Skin epidermis (tissue), 12 donors: ENCODE measurements around the gene EGFL7.
A peak's percentile ranks its signal among the peaks of the same experiment; 100 is the strongest.
"Not testable (repeated sequence)": the region's sequence is repeated elsewhere in the genome, so short reads cannot be mapped to it uniquely, and the experiment has no call there.

Experiments used
- H3K27ac ChIP-seq, 21 experiments: fragments of 200-600 bp; sonication (generic) in 11 of 21; one replicate each; pipeline ENCODE4 v1.5.0; 2020; ENCODE audit warnings: mild to moderate bottlenecking in 3 of 21, inconsistent platforms in 2 of 21, moderate library complexity in 2 of 21
- H3K4me3 ChIP-seq, 7 experiments: fragments of 200-600 bp; sonication (generic) in 2 of 7; one replicate each; pipeline ENCODE4 v1.5.0; 2020; ENCODE audit warnings: inconsistent platforms in 2 of 7, mild to moderate bottlenecking in 2 of 7, moderate library complexity in 1 of 7

EGFL7 gene

GRCh38 chr9:136691316-136692184, 28.8 kb downstream of the EGFL7 start:
- Histone ChIP-seq H3K27ac (no peak overlapping the region), H3K4me3 (no peak overlapping the region)

- Histone ChIP-seq H3K4me3 (no peak overlapping the region), H3K27ac (no peak overlapping the region)
These were observed 29.7 kb downstream of the EGFL7 start for GRCh38 chr9:136692185-136693134.

GRCh38 chr9:136693135-136693489, 30.4 kb downstream of the EGFL7 start:
- Histone ChIP-seq H3K27ac (peak overlapping the region in 4 of 21 experiments; percentile 6 to 44 (median 26)), H3K4me3 (no peak overlapping the region)

GRCh38 chr9:136693490-136694162, 30.9 kb downstream of the EGFL7 start:
- no peak overlapping the region for H3K4me3 ChIP-seq
- peak overlapping the region in 10 of 21 experiments; percentile 3 to 67 (median 17) for H3K27ac ChIP-seq

- H3K4me3 ChIP-seq = no peak overlapping the region
- peak overlapping the region in 8 of 21 experiments; percentile 3 to 67 (median 8) for H3K27ac ChIP-seq
These were observed 31.6 kb downstream of the EGFL7 start for GRCh38 chr9:136694163-136694871.

GRCh38 chr9:136694872-136695247, 32.1 kb downstream of the EGFL7 start:
- no peak overlapping the region for H3K4me3 ChIP-seq
- H3K27ac ChIP-seq = no peak overlapping the region

- Histone ChIP-seq H3K27ac (no peak overlapping the region), H3K4me3 (no peak overlapping the region)
These were observed 32.7 kb downstream of the EGFL7 start for GRCh38 chr9:136695435-136695895.

- H3K27ac ChIP-seq = no peak overlapping the region
These were observed 33.2 kb downstream of the EGFL7 start for GRCh38 chr9:136695955-136696354.

GRCh38 chr9:136696502-136696901, 33.8 kb downstream of the EGFL7 start:
- no peak overlapping the region for H3K4me3 ChIP-seq
- H3K27ac ChIP-seq = no peak overlapping the region

More at GRCh38 chr9:136695955-136696354, 33.2 kb downstream of the EGFL7 start:
- no peak overlapping the region for H3K4me3 ChIP-seq

- no peak overlapping the region for H3K4me3 ChIP-seq
- H3K27ac ChIP-seq = peak overlapping the region in 2 of 21 experiments; percentile 24 to 36
These were observed 34.6 kb downstream of the EGFL7 start for GRCh38 chr9:136697146-136697820.

- peak overlapping the region in 3 of 21 experiments; percentile 24 to 52 (median 36) for H3K27ac ChIP-seq
- no peak overlapping the region for H3K4me3 ChIP-seq
These were observed 35.3 kb downstream of the EGFL7 start for GRCh38 chr9:136697821-136698526.

GRCh38 chr9:136698635-136699246, 36.0 kb downstream of the EGFL7 start:
- H3K4me3 ChIP-seq = no peak overlapping the region
- peak overlapping the region in 2 of 21 experiments; percentile 36 to 52 for H3K27ac ChIP-seq

GRCh38 chr9:136700304-136700703, 37.6 kb downstream of the EGFL7 start:
- no peak overlapping the region for H3K4me3 ChIP-seq
- H3K27ac ChIP-seq = no peak overlapping the region

GRCh38 chr9:136700959-136701667, 38.4 kb downstream of the EGFL7 start:
- Histone ChIP-seq H3K4me3 (no peak overlapping the region), H3K27ac (peak overlapping the region in 1 of 21 experiments; percentile 51)

- no peak overlapping the region for H3K4me3 ChIP-seq
- no peak overlapping the region for H3K27ac ChIP-seq
These were observed 38.9 kb downstream of the EGFL7 start for GRCh38 chr9:136701668-136702053.

- Histone ChIP-seq H3K4me3 (no peak overlapping the region), H3K27ac (no peak overlapping the region)
These were observed 40.7 kb downstream of the EGFL7 start for GRCh38 chr9:136703276-136703860.

GRCh38 chr9:136704741-136705140, 42.0 kb downstream of the EGFL7 start:
- H3K4me3 ChIP-seq, H3K27ac ChIP-seq: not testable (repeated sequence)
